ENCODE measurements around the gene CCDC30. TPM values are rescaled to one million over a fixed set of nuclear protein-coding genes. Genes with fewer than 3 reads are reported as not detected.

Gene CCDC30
- total RNA-seq, 1 donor from 2014 or later = 1.8 TPM

- Histone ChIP-seq H3K4me3 (ENCODE audit: low read depth, low read length) (no peak overlapping the region), H3K36me3 (ENCODE audit: control insufficient read depth, insufficient read depth, low read length) (peaks cover 3% of the 10 kb centered on the region), H3K27me3 (ENCODE audit: control insufficient read depth, insufficient read depth, low read length) (no peaks in the 10 kb centered on the region)
- no peak for DNase-seq (ENCODE audit: low read depth)
- TF ChIP-seq, protein P1, sequence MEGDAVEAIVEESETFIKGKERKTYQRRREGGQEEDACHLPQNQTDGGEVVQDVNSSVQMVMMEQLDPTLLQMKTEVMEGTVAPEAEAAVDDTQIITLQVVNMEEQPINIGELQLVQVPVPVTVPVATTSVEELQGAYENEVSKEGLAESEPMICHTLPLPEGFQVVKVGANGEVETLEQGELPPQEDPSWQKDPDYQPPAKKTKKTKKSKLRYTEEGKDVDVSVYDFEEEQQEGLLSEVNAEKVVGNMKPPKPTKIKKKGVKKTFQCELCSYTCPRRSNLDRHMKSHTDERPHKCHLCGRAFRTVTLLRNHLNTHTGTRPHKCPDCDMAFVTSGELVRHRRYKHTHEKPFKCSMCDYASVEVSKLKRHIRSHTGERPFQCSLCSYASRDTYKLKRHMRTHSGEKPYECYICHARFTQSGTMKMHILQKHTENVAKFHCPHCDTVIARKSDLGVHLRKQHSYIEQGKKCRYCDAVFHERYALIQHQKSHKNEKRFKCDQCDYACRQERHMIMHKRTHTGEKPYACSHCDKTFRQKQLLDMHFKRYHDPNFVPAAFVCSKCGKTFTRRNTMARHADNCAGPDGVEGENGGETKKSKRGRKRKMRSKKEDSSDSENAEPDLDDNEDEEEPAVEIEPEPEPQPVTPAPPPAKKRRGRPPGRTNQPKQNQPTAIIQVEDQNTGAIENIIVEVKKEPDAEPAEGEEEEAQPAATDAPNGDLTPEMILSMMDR (IDR thresholded peaks at IDR 0.05; ENCODE audit: insufficient read depth, low read length, poor library complexity, severe bottlenecking) = no peak
Observed at GRCh38 chr1:42698081-42698813, 235.2 kb downstream of the CCDC30 start.

- Histone ChIP-seq H3K4me3 (ENCODE audit: low read depth, low read length) (no peak overlapping the region), H3K36me3 (ENCODE audit: control insufficient read depth, insufficient read depth, low read length) (peaks cover 3% of the 10 kb centered on the region), H3K27me3 (ENCODE audit: control insufficient read depth, insufficient read depth, low read length) (no peaks in the 10 kb centered on the region)
- DNase-seq (ENCODE audit: low read depth) = no peak
- TF ChIP-seq, protein P1 (IDR thresholded peaks at IDR 0.05; ENCODE audit: insufficient read depth, low read length, poor library complexity, severe bottlenecking) = no peak
Observed at GRCh38 chr1:42700006-42700405, 236.9 kb downstream of the CCDC30 start.

- H3K4me3 ChIP-seq (ENCODE audit: low read depth, low read length) = no peak overlapping the region
- peaks cover 1% of the 10 kb centered on the region for H3K36me3 ChIP-seq (ENCODE audit: control insufficient read depth, insufficient read depth, low read length)
- TF ChIP-seq, protein P1 (IDR thresholded peaks at IDR 0.05; ENCODE audit: insufficient read depth, low read length, poor library complexity, severe bottlenecking) = no peak
Observed at GRCh38 chr1:42703888-42704464, 240.9 kb downstream of the CCDC30 start.

More at GRCh38 chr1:42703888-42704464, 240.9 kb downstream of the CCDC30 start:
- no peaks in the 10 kb centered on the region for H3K27me3 ChIP-seq (ENCODE audit: control insufficient read depth, insufficient read depth, low read length)
- DNase-seq (ENCODE audit: low read depth) = no peak

Other genes with a start within 250 kb of the CCDC30 start
- gene FOXJ3, start 128.1 kb upstream of the CCDC30 start, total RNA-seq = 23.2 and 28.6 TPM in 2 replicates
- gene RIMKLA, start 82.5 kb upstream of the CCDC30 start, total RNA-seq = 0.14 and 0.29 TPM in 2 replicates
- gene ZMYND12, start 7.3 kb upstream of the CCDC30 start, total RNA-seq = 0.46 and 0.48 TPM in 2 replicates
- gene PPCS, start 6.7 kb upstream of the CCDC30 start, total RNA-seq = 45.1 and 52.3 TPM in 2 replicates
- gene PPIH, start 195.1 kb downstream of the CCDC30 start, total RNA-seq = 33.1 and 43.7 TPM in 2 replicates
- 894 and 938 TPM in 2 replicates for gene YBX1, start 219.1 kb downstream of the CCDC30 start, total RNA-seq